ENCODE data around the gene CNIH3.

DNA sequence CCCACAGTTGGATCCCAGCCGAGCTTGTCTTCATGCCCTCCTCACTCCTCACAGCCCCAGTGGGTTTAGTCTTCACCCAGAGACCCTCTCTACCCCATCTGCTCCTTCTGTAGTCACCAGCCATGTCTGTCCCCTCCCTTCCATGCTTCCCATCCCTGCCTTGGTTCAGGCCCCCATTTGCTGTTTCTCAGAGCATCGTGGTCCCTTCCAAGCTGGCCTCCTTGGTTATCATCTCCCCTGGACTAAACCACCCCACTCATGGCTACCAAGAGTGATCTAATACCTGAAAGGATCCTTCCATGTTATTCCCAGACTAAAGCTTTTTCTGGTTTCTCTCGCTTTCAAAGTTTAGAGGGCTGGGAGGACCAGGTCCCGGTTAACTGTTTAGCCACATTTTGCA lies 8.3 kb downstream of the CNIH3 start:
- TF ChIP-seq CTCF (conservative IDR thresholded peaks at IDR 0.05) = no peak
- TF ChIP-seq ZFX (IDR thresholded peaks at IDR 0.05) = no peak

Measured in C4-2B (cell line).